Gastrocnemius medialis (tissue), 4 donors: ENCODE results near the gene RGP1.

Experiments used
- POLR2A ChIP-seq, 2 donors: fragments of 450-650 bp; IDR thresholded peaks; one replicate each; pipeline ENCODE4 v1.6.1; 2017; ENCODE audit warnings: antibody characterized with exemption in 2 of 2, mild to moderate bottlenecking in 2 of 2, moderate library complexity in 2 of 2
- TF ChIP-seq, protein P1 (sequence below), 5 experiments: fragments of 450-650 bp in 3 of 5; fragments of 200-600 bp in 2 of 5; sonication (generic) in 2 of 5; IDR thresholded peaks in 4 of 5; conservative IDR thresholded peaks in 1 of 5; 1 replicate in 4 of 5; 2 replicates in 1 of 5; pipeline ENCODE4 v1.5.1; 2016 to 2019; ENCODE audit warnings: antibody characterized with exemption in 5 of 5, mild to moderate bottlenecking in 3 of 5, moderate library complexity in 3 of 5

DNA sequence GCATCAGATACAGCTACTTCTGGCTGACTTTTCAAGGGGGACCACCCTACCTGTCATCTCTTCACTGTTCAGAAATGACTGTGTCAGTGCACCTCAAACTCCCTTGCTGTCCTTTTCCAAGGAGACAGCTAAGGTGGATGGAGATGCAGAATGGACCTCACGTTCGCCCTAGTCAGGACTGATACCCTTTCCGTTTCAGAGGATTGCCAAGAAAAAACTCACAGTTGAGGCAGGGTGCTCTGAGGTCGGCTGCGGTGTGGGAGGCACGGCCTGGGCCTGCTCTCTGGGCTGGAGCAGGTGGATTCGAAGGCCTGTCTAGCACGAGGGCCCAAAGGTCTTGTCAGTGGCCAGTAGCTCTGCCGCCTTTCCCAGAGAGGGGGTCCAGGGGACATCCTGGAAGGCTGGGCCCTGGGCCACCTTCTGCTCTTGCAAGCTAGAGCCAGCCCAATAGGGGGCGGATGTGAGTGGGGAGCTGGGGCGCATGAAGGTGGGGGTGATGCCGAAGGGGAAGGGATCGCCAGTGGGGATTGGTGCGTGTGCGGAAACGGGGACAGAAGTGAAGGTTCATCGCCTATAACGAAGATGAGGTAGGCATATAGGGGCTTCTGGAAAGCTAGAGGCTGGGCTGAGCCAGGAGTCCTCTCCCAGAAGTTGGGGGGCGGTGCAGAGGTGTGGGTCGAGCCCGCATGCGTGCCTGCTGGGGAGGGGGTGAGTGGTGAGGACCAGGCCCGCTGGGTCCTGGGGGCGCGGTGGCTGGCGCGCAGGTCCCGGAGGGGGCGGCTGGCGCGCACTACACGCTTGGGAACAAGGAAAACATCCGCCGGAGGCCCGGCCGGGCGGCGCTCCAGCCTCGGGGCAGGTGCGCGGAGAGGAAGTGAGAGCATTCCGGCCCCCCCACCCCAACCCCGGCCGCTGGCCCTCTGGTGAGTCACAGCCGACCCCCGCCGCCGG lies 7.5 kb downstream of the RGP1 start:
- TF ChIP-seq, protein P1, sequence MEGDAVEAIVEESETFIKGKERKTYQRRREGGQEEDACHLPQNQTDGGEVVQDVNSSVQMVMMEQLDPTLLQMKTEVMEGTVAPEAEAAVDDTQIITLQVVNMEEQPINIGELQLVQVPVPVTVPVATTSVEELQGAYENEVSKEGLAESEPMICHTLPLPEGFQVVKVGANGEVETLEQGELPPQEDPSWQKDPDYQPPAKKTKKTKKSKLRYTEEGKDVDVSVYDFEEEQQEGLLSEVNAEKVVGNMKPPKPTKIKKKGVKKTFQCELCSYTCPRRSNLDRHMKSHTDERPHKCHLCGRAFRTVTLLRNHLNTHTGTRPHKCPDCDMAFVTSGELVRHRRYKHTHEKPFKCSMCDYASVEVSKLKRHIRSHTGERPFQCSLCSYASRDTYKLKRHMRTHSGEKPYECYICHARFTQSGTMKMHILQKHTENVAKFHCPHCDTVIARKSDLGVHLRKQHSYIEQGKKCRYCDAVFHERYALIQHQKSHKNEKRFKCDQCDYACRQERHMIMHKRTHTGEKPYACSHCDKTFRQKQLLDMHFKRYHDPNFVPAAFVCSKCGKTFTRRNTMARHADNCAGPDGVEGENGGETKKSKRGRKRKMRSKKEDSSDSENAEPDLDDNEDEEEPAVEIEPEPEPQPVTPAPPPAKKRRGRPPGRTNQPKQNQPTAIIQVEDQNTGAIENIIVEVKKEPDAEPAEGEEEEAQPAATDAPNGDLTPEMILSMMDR (IDR thresholded peaks at IDR 0.05 in 4 of 5, conservative IDR thresholded peaks at IDR 0.05 in 1 of 5), result peak in 3 of 5 experiments; percentile 42 to 66 (median 47)
- no peak for TF ChIP-seq POLR2A (IDR thresholded peaks at IDR 0.05)
